Left lung (tissue), 10 donors: ENCODE data around the gene NAALADL2. TPM values are rescaled to one million over a fixed set of nuclear protein-coding genes. Genes with fewer than 3 reads are reported as not detected.

Experiments used
- ATAC-seq: fragments of 200-7000 bp; cut with Tn5 transposase; one replicate; pipeline ENCODE4 v1.9.1; 2020; ENCODE audit warnings: moderate library complexity
- DNase-seq, 4 donors: peaks; one replicate each; pipeline ENCODE4 v3.0.0-alpha.2; 2013 to 2020
- H3K27ac ChIP-seq, 2 donors: fragments of 200-600 bp; sonication (generic) in 1 of 2; one replicate each; pipeline versions ENCODE4 v1.5.0 to v1.8.0; 2020 to 2021
- H3K27me3 ChIP-seq, 2 donors: fragments of 200-600 bp; sonication (generic) in 1 of 2; one replicate each; pipeline versions ENCODE4 v1.5.0 to v1.8.0; 2020 to 2021
- H3K36me3 ChIP-seq, 2 donors: fragments of 200-600 bp; sonication (generic) in 1 of 2; one replicate each; pipeline versions ENCODE4 v1.5.0 to v1.8.0; 2020 to 2021
- H3K4me1 ChIP-seq, 2 donors: fragments of 200-600 bp; one replicate each; pipeline ENCODE4 v1.8.0; 2021
- H3K4me3 ChIP-seq, 2 donors: fragments of 200-600 bp; sonication (generic) in 1 of 2; one replicate each; pipeline versions ENCODE4 v1.5.0 to v1.8.0; 2020 to 2021; ENCODE audit warnings: mild to moderate bottlenecking in 1 of 2
- H3K9me3 ChIP-seq, 2 donors: fragments of 200-600 bp; sonication (generic) in 1 of 2; one replicate each; pipeline versions ENCODE4 v1.5.0 to v1.8.0; 2020 to 2021
- CTCF ChIP-seq, 2 donors: fragments of 200-600 bp; sonication (generic) in 1 of 2; IDR thresholded peaks; one replicate each; pipeline versions ENCODE4 v1.5.0 to v1.8.0; 2021; ENCODE audit warnings: antibody characterized with exemption in 2 of 2
- intact Hi-C, 2 donors: fragments of 100-400 bp; cut with DNase I; formaldehyde crosslinking; loops; one replicate each; pipeline versions ENCODE4 v1.11.2 to v1.14.2; 2022
- polyA plus RNA-seq, 6 donors: library from polyadenylated mRNA; unstranded; fragments of 120-200 nt; gene quantifications; one replicate each; pipeline ENCODE4 v1.2.1, GENCODE V29; 2013; ENCODE audit not compliant: insufficient read length in 6 of 6
- total RNA-seq, 2 donors: library from RNA; stranded (reverse); fragmentation: NEBNext Ultra II Directional; extraction: Animal tissue kit (Norgen Biotek cat#: 25700); gene quantifications; one replicate each; pipeline ENCODE4 v1.2.1, GENCODE V29; 2021
- donor health status: DM: no; HTN: yes; CAD: no.
- donor health status: DM: no; HTN: no; CAD: no.

Gene NAALADL2
- total and polyA plus RNA-seq, 8 donors: 9.8 to 23.3 (median 17.8) TPM

- Histone ChIP-seq H3K27ac (no peak overlapping the region), H3K27me3 (no peaks in the 10 kb centered on the region), H3K4me3 (no peak overlapping the region), H3K4me1 (no peaks in the 10 kb centered on the region), H3K9me3 (peaks cover 0 to 9% of the 10 kb centered on the region in 2 donors), H3K36me3 (no peaks in the 10 kb centered on the region)
- ATAC-seq: no peak
- no peak for DNase-seq
- intact Hi-C loops: no loop called here
- TF ChIP-seq CTCF (IDR thresholded peaks at IDR 0.05): no peak
These were observed 326.8 kb downstream of the NAALADL2 start for GRCh38 chr3:175185903-175186302.

GRCh38 chr3:175186511-175186910 lies 327.4 kb downstream of the NAALADL2 start:
- no peak for TF ChIP-seq CTCF (IDR thresholded peaks at IDR 0.05)
- intact Hi-C loops: no loop called here
- no peak overlapping the region for H3K27ac ChIP-seq
- peaks cover 0 to 9% of the 10 kb centered on the region in 2 donors for H3K9me3 ChIP-seq
- ATAC-seq: no peak
- DNase-seq: no peak
- no peaks in the 10 kb centered on the region for H3K36me3 ChIP-seq
- H3K4me3 ChIP-seq: no peak overlapping the region
- H3K4me1 ChIP-seq: no peaks in the 10 kb centered on the region
- no peaks in the 10 kb centered on the region for H3K27me3 ChIP-seq

- peaks cover 0 to 9% of the 10 kb centered on the region in 2 donors for H3K9me3 ChIP-seq
- ATAC-seq: peak; percentile 90
These were observed 328.5 kb downstream of the NAALADL2 start for GRCh38 chr3:175187586-175187985.

GRCh38 chr3:175192536-175192935 lies 333.4 kb downstream of the NAALADL2 start:
- H3K9me3 ChIP-seq: peaks cover 0 to 16% of the 10 kb centered on the region in 2 donors
- no peak for DNase-seq
- no peaks in the 10 kb centered on the region for H3K4me1 ChIP-seq
- no peaks in the 10 kb centered on the region for H3K27me3 ChIP-seq
- intact Hi-C loops: no loop called here
- no peak for ATAC-seq
- H3K27ac ChIP-seq: no peak overlapping the region
- no peaks in the 10 kb centered on the region for H3K36me3 ChIP-seq
- TF ChIP-seq CTCF (IDR thresholded peaks at IDR 0.05): no peak
- no peak overlapping the region for H3K4me3 ChIP-seq

More at GRCh38 chr3:175187586-175187985, 328.5 kb downstream of the NAALADL2 start:
- no peak for TF ChIP-seq CTCF (IDR thresholded peaks at IDR 0.05)
- no peaks in the 10 kb centered on the region for H3K36me3 ChIP-seq
- DNase-seq: no peak
- H3K27ac ChIP-seq: no peak overlapping the region
- no peak overlapping the region for H3K4me3 ChIP-seq
- H3K27me3 ChIP-seq: no peaks in the 10 kb centered on the region
- no peaks in the 10 kb centered on the region for H3K4me1 ChIP-seq
- intact Hi-C loops: no loop called here

GRCh38 chr3:175193815-175194518 lies 334.8 kb downstream of the NAALADL2 start:
- H3K27me3 ChIP-seq: no peaks in the 10 kb centered on the region
- no peaks in the 10 kb centered on the region for H3K36me3 ChIP-seq
- intact Hi-C loops: no loop called here
- ATAC-seq: no peak
- TF ChIP-seq CTCF (IDR thresholded peaks at IDR 0.05): no peak
- DNase-seq: no peak
- no peak overlapping the region for H3K4me3 ChIP-seq
- H3K27ac ChIP-seq: no peak overlapping the region
- H3K4me1 ChIP-seq: no peaks in the 10 kb centered on the region
- peaks cover 0 to 13% of the 10 kb centered on the region in 2 donors for H3K9me3 ChIP-seq
